MM.1S (cell line): ENCODE measurements around the gene MFSD6L.

Experiments used
- EZH2 ChIP-seq: fragments of 300-600 bp; sonication (generic); optimal IDR thresholded peaks from 2 replicates; pipeline ENCODE3; 2017; ENCODE audit warnings: low read depth, mild to moderate bottlenecking, antibody characterized with exemption, low read length, mixed read lengths
- EZH2phosphoT487 ChIP-seq: fragments of 300-600 bp; sonication (generic); IDR thresholded peaks from 2 replicates; pipeline ENCODE4 v1.6.1; 2018; ENCODE audit warnings: antibody characterized with exemption, low read length
- TF ChIP-seq, protein P1 (sequence below): fragments of 300-600 bp; sonication (generic); IDR thresholded peaks from 2 replicates; pipeline ENCODE4 v1.5.1; 2016; ENCODE audit warnings: antibody characterized with exemption, low read length, mixed read lengths

DNA sequence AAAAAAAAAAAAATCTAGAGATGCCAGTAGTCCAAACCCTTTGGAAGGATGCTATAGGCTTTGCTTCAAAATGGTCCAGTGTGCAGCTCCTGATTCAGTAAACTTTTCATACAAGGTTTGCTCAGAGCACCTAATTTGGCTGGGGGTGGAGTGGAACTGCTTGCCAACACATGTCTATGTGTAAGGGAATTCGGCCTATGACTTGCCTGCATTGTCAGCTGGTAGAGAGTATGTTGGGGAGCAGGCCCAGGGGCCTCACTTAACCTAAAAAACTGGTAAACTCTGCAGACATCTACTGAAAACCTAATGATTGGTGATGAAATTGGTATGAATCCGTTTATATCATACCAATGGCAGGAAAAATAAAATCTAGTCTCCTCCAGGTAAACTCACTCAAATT, 1.5 kb upstream of the MFSD6L start:
- TF ChIP-seq, protein P1, sequence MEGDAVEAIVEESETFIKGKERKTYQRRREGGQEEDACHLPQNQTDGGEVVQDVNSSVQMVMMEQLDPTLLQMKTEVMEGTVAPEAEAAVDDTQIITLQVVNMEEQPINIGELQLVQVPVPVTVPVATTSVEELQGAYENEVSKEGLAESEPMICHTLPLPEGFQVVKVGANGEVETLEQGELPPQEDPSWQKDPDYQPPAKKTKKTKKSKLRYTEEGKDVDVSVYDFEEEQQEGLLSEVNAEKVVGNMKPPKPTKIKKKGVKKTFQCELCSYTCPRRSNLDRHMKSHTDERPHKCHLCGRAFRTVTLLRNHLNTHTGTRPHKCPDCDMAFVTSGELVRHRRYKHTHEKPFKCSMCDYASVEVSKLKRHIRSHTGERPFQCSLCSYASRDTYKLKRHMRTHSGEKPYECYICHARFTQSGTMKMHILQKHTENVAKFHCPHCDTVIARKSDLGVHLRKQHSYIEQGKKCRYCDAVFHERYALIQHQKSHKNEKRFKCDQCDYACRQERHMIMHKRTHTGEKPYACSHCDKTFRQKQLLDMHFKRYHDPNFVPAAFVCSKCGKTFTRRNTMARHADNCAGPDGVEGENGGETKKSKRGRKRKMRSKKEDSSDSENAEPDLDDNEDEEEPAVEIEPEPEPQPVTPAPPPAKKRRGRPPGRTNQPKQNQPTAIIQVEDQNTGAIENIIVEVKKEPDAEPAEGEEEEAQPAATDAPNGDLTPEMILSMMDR = no peak
- no peak for TF ChIP-seq EZH2phosphoT487
- TF ChIP-seq EZH2 = no peak
